GM18508 (cell line): ENCODE measurements around the gene CDH26.
"Not testable (repeated sequence)": the region's sequence is repeated elsewhere in the genome, so short reads cannot be mapped to it uniquely, and the experiment has no call there.

Experiments
- ATAC-seq: cut with Tn5 transposase; IDR thresholded peaks from one replicate; pipeline ENCODE4 v1.9.1; 2021; ENCODE audit warnings: moderate number of reproducible peaks; ENCODE audit not compliant: insufficient read depth, unreplicated experiment

Gene CDH26

DNA sequence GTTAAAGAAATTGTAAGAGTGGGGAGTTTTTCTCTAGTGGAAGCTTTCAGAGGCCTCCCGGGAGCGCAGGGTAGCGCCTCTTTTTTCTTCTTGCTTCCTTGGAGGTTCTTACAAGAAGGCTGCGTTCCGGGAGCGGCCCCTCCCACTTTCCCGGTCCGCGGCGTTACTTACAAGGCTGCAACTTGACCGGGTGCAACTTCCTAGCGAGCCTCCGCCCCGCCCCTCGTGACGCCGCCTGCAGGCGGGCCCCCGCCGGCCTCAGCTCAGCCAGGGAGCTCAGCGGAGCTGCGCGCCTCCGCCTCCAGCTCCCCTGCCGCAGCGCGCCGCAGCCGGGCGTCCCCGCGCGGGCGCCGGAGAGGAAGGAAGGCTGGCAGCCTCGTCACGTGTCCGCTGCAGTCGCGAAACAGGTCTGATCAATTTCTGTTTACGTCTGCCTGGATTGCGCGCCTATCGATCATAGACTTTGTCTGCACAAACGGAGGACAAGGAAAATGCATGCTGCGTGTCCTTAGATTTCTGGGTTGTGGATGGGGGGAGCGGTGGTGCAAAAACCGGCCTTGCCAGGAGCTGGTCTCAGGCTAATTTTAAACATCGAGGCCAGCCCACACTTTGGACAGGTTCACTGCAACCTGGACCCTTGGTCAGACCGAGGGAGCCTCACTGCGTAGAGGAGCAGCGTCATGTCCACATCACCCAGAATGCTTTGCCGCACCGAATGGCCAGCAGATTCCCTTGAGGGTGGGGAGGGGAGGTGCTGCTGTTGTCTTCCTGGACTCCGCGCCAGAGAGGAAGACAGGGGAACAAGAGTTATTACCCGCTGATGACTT lies 17.9 kb upstream of the CDH26 start, which contains the start of the genes FAM217B and PPP1R3D:
Gene FAM217B, plus strand, starts transcription at position 261 of the 827 bp plus-strand sequence. CDS start 3,555 bp downstream, outside the sequence.
Gene PPP1R3D, minus strand, starts transcription at position 177 of the 827 bp plus-strand sequence. CDS start 374 bp downstream, outside the sequence.
- ATAC-seq = peak; percentile 65

DNA sequence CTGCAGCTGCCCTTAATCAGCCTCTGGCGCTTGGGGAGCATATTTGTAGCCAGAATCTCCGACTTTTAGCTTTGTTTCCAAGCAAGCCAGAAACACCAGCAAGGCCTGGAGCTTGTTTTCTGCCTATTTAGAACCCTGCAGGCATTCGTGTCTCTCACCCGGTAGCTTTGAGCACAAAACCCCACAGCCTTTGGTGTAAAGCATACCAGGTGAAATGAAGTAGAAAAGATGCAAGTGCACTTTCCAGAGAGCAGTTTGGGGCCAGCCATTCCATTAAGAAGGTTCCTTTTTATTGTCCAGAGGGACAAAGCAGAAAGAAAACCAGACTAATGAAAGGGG lies 17.3 kb upstream of the CDH26 start:
- ATAC-seq = no peak

DNA sequence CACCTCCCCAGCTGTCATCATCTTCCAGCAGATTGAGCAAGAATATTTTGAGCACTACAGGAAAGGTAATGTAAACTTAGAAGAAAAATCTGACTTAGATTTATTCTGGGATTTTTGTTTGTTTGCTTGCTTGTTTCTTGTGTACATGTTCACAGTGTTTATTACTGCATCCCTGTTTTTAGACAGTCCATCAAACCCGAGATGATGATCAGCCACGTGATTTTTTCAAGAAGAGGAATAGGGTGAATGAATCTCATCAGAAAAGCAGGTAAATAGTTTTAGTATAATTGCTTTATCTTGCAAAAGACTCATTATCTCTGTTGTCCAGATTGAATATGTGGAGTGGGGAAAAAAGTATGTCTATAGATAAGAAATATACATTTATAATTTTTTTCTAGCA lies 16.0 kb upstream of the CDH26 start:
- ATAC-seq = no peak

DNA sequence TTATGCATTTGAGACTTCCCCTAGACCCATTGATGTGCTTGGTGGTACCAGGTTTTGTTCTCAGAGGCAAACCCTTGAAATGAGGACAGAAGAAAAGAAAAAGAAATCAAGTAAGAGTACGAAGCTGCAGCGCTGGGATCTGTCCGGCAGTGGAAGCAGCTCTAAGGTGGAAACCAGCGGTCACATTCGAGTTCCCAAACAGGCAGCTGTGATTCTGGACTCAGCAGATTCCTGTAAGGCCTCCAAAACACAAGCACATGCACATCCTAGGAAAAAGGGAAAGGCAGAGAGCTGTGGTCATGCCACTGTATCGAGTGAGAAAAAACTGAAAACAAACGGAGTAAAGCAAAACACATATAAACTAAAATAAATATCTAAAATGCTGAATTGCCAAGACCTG lies 13.5 kb upstream of the CDH26 start:
- no peak for ATAC-seq

DNA sequence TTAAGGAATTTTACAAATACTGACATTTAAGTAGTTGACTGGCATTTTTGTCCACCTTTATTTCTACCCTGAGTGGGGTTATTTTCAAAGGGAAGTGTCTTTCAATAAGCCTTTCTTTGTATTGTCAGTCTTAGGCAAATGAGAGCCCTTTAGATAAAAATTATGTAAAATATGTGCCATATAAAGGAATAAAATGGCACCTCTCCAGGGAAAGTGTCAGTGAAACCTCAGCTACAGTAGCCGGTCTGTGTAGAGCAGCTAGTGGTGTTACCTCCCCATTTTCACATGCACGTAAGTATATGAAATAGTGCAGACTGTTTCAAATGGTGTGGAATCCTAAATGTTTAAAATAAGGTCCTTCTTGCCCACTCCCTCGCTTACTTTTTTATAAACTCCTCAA lies 13.0 kb upstream of the CDH26 start:
- ATAC-seq = no peak

DNA sequence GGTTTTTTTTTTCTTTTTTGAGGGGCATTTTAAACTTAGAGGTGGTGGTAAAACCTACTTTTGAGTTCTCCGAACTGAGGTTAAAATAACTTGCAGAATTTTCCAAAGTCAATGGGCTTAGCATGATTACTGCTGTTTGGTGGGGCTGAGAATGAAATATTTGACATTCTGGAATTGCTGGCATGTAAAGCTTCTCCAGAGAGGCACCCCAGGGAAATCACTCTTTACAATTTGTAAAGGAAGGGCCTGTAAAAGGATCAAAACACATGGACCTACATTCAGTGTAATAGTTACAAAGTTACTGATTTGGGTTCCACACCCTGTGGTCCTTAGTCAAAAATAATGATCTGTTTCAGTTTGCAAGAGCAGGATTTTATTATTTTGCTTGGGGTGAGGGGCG lies 12.5 kb upstream of the CDH26 start:
- no peak for ATAC-seq

DNA sequence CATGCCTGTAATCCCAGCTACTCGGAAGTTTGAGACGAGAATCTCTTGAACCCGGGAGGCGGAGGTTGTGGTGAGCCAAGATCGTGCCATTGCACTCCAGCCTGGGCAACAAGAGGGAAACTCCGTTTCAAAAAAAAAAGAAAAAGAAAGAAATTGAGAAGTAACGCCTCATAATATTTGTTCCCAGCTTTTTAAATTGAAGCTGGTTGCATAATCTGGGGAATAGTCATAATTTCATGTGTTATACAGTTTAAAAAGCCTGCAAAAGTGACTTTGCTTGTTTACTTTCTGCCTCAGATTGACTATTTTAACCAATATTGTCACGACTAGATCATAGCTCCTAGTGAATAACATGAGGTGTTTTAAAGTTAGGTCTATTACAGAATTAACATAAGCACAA lies 10.8 kb upstream of the CDH26 start:
- no peak for ATAC-seq

DNA sequence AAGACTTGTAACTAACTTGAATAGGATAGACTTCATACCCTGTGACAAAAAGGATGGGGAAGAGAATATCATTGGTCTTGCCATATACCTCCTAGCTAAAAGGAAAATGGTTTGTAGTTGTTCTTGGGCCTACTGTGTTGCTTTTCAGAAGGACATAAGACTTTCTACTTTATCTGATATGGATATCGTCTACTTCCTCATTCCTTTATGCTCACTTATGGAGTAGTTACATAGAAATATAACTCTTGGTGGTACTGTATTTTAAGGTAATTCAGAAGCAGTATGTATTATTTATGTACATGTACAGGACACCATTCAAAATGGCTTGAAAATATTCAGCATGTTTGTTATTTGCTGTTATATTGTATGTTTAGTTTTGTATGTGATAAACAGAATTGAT lies 10.0 kb upstream of the CDH26 start:
- no peak for ATAC-seq

DNA sequence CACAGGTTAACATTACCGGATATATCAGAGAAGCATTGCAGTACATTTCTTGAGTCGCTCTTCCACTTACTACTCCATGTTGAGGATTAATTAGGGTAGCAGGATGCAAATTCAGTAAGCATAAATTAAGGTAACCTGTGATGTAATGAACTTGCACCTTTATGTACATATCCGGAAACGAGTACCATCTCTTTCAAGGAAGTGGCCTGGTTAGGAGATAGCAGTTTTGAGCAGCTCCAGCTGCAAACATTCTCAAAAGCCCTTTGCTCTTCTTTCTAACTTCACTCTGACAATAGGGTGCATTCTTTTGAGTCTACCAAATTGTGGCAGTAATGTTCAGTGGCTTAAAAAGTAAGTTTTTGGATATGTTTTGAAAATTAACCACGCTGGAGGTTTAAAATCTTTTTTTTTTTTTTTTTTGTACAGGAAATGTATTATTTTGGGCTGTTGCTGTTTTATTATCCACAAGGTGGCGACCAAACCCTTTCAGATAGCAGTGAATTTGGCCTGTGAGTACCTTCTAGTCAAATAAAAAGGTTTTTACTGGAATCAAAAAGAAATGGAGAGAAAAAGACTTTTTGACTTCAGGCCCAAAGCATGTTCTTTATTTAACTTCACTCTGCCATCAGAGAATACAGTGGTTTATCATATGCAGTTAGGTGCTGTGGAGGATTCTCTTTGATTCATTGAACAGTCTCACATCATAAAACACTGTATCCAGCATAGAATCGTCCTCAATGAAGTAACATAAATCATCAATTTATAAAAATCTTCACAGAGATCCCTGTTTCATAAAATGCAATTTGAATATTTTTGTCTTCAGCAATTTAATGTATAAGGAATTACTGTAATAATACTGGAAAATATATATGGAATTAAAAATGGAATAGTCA lies 9.1 kb upstream of the CDH26 start:
- peak; percentile 42 for ATAC-seq

DNA sequence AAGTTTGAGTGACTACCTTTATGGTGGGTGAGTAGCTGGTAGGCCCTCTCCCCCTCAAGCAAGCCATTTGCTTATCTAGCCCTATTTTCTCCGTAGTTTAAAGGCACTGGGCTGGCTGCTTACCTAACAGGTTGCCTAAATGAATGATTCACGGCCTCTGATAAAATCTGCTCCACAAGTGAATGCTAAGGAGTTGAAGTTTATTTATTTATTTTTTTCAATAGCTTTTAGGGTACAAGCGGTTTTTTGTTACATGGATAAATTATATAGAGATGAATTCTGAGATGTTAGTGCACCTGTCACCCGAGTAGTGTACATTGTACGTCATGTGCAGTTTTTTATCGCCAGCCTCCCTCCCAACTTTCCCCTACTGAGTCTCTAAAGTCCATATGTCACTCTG lies 8.3 kb upstream of the CDH26 start:
- ATAC-seq = no peak

DNA sequence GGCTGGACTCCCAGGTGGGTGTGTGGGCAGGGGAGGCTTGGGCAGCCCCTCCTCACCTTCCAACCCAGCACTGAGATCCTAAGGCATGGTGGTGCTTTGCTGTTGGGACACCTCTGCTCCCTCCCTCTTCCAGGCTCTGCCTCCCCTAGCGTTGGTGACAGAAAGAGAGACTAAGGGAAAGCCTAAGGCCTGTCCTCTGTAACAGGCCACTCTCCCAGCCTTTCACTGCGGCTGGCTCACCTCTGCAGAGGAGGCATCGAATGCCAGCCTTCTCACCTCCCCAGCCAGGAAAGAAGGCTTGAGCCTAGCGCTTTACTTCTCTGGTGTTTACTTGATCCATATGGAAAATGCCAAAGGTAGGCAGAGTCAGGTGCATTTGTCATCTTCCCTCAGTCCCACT lies 3.5 kb upstream of the CDH26 start:
- no peak for ATAC-seq

DNA sequence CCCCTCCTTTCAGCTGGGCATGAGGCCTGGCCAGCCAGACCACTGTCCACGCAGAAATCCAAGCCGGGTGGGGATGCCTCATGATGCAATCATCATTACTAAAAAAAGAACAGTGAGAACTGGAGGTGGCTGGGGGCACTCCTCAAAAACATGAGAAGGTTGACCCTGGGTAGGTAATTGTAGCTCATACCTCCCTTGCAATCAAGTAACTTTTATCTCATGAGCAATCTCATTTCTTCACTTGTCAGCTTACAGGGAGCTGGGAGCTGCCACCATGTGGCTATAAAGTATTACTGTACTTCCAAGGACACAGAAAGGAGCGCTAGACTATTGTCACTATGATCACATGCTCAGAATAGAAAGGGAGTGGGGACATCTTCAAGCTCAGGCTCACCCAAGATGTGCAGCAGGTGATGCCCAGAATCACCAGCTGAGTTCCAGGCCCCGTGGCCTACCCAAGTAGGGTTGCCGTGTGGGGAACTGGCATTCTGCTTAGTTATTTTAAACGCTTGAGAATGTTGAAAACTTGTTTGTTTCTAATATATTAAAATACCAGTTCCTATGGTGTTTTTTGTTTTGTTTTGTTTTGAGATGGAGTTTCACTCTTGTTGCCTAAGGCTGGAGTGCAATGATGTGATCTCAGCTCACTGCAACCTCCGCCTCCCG lies 3.0 kb upstream of the CDH26 start:
- no peak for ATAC-seq

DNA sequence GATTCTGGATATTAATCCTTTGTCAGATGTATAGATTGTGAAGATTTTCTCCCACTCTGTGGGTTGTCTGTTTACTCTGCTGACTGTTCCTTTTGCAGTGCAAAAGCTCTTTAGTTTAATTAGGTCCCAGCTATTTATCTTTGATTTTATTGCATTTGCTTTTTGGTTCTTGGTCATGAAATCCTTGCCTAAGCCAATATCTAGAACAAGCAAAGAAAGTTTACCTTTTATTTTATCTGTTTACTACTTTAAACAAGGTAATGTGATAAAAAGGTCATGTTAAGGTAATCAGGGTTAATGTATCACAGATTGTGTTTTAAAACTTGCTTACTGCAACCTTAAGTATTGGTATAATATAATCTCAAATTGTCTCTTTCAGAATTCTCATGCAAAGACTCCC lies 655 bp upstream of the CDH26 start:
- ATAC-seq = not testable (repeated sequence)

DNA sequence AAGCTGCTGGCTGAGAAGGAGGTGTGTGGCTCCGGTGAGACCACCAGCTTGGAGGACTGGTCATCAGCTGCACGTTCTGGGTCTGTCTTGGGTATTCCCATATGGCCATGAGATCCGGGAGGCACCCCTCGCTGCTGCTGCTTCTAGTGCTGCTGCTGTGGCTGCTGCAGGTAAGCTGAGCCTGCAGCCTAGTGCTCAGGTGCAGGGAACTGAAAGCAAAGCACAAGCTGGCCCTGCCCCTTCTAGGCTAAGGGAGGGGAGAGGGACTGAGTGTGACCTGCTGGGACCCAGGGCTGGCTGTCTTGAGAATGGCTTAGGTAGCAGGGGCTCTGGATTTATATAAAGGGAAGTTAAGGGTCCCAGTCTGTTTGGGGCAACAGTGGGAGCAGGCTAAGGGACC lies 403 bp downstream of the CDH26 start:
- ATAC-seq = no peak

DNA sequence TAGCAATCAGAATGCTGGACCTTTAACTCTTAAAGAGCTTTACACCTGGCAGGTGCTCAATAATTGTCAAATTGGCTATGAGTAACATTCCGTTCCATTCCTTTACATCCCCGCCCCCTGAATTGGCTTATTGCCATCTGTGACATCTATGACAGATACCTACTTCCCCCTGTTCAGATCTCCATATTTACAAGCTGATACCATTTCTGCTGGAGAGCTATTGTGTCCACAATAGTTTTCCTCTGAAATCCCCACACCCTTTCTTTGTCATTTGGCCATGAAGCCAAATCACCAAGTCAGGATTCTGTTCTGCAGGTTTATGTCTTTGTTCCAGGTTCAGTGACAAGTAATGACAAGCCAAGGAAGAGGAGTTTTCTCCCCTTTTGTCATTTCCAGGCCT lies 3.2 kb downstream of the CDH26 start:
- no peak for ATAC-seq

DNA sequence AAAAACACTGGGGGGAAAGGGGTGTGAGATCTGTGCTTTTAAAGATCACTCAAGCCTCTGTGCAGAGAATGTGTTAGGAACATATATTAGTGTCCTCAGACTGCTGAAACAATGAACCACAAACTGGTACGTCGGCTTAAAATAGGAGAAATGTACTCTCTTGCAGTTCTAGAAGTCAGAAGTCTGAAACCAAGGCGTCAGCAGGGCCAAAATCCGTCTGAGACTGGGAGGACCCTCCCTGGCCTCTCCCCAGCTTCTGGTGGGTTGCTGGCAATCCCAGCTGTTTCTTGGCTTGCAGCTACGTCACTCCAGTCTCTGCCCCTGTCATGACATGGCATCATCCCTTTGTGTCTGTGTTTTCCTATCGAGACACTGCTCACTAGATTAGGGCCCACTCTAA lies 3.9 kb downstream of the CDH26 start:
- ATAC-seq = no peak

DNA sequence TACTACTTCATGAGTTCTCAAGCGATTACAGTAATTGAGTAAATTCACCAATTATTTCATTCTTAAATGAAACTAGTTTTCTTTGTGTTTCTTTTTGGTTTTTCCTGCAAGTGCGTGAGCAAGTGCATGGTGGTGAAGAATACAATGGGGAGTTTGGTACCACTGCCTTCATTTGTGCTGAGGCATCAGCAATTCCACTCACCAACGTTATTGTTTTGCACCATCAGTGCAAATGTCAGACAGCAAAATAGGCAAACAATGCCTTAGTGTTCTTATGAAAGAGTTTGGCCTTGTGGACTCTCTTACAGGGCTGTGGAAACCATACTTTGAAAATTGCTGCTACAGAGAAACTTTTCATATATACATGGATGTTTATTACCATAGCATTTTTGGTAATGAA lies 8.2 kb downstream of the CDH26 start:
- no peak for ATAC-seq

DNA sequence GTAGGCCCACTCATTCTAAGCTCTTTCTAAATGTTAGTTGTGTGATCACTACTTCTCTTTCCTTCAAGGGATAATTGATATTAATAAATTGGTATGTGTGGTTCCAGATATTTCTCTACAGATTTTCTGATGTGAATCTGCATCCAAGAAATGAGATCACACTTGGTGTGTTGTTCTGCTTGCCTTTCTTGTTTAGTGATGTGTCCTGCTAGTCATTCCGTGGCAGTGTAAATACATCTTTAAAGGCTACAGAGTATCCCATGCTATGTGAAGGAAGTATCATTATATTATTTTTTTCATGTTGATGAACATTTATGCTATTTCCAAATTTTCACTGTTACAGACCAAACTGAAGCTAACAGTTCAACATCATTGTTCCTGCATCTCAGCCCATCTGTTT lies 13.2 kb downstream of the CDH26 start:
- no peak for ATAC-seq

DNA sequence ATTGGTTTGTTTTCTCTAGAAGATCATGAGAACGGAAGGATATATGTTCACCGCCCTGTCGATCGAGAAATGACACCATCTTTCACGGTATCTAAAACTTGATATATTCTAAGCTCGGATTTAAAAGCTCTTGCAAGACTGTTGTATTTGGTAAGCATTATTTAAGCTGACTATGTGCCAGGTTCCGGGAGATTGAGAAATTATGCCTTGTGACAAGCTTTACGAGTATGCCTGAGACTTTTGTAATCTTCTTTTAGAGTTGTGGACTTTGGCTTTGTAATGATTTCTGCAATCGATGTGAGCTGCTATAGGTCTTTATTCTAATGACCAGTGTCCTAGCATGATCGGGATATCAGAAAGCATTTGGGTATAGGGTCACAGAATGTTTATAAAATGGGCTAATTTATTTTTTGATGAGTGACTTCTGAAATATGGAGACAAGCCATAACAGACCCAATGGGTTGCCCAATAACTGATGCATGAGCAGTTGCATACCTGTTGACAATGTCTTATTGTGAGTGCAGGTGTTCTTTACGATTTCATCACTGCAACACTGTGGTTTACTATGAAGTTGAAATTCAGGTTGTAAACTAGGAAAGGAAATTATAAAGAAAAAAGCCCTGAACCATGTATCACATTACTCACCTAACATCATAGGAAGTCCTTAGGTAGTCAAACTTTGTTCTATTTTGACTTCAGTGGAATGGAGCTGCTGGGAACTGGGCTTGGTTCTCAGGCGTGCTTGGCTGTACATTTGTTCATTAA lies 14.0 kb downstream of the CDH26 start:
- no peak for ATAC-seq

DNA sequence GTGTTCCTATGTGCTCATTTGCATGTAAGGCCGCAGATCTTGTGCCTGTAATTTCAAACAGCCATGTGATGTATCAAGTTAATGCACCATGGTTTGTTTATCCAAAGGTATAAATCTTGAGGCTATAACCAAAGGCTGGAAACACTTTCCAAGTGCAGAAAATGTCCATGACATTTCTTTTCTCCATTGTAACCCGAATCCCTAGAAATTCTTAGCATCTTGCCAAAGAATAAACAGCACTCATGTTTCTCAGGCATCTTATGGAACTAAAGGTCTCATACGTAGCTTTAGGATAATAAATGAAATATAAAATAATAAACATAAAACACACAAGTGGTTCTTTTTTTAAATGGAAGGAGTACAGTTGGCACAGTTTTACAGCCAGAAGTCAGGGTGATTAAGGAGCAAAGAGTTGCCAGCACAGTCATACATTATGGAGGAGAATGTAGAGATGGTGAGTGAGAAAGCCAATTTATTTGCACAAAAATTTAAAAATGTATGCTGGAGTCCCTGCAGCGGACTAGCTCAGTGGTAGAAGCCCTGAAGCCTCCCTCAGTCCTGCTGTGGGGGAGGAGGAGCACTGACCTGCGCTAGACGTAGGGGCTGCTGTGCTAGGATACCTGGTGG lies 18.0 kb downstream of the CDH26 start:
- ATAC-seq = no peak
